MCF 10A (cell line): ENCODE results near the gene MIPOL1. TPM values are rescaled to one million over a fixed set of nuclear protein-coding genes. Genes with fewer than 3 reads are reported as not detected.

Experiments
- BruUV-seq: library from RNA; stranded (reverse); fragments of 400-500 nt; replicated peaks from 2 replicates; lab custom pipeline; 2021; lab: Mats Ljungman, UMichigan
- CTCF ChIA-PET: fragments of 300-600 bp; sonication (Branson Sonifier 250); formaldehyde crosslinking; extraction: SDS; loops from one replicate; lab custom pipeline; 2021; ENCODE audit warnings: antibody characterized with exemption, inconsistent platforms; lab: Yijun Ruan, JAX
- POLR2A ChIA-PET: fragments of 300-600, 350-650 bp; sonication (Branson Sonifier 250); formaldehyde crosslinking; extraction: SDS; loops from one replicate; lab custom pipeline; 2020; ENCODE audit warnings: antibody characterized with exemption, inconsistent platforms; lab: Yijun Ruan, JAX
- DNase-seq: peaks from one replicate; pipeline ENCODE4 v3.0.0-alpha.2; 2018; ENCODE audit not compliant: unreplicated experiment
- H3K27ac Mint-ChIP-seq: one replicate; pipeline ENCODE4 v1.8.0; 2022; ENCODE audit warnings: mild to moderate bottlenecking, low read depth, mixed read lengths; ENCODE audit not compliant: unreplicated experiment
- H3K27me3 Mint-ChIP-seq: one replicate; pipeline ENCODE4 v1.8.0; 2022; ENCODE audit warnings: mixed read lengths; ENCODE audit not compliant: insufficient read depth, unreplicated experiment
- H3K36me3 Mint-ChIP-seq: one replicate; pipeline ENCODE4 v1.8.0; 2022; ENCODE audit warnings: mild to moderate bottlenecking, moderate library complexity, mixed read lengths; ENCODE audit not compliant: insufficient read depth, unreplicated experiment
- H3K4me1 Mint-ChIP-seq: one replicate; pipeline ENCODE4 v1.8.0; 2022; ENCODE audit warnings: mixed read lengths; ENCODE audit not compliant: insufficient read depth, unreplicated experiment
- H3K4me3 Mint-ChIP-seq: one replicate; pipeline ENCODE4 v1.8.0; 2022; ENCODE audit warnings: mild to moderate bottlenecking, moderate library complexity, mixed read lengths; ENCODE audit not compliant: unreplicated experiment
- H3K9me3 Mint-ChIP-seq: one replicate; pipeline ENCODE4 v1.8.0; 2022; ENCODE audit warnings: mixed read lengths; ENCODE audit not compliant: unreplicated experiment
- intact Hi-C: fragments of 100-400 bp; cut with micrococcal nuclease; formaldehyde crosslinking; loops from 2 replicates; pipeline ENCODE4 v1.14.1; 2022
- total RNA-seq: library from RNA; stranded (reverse); gene quantifications from 2 replicates; pipeline ENCODE4 v1.2.3, GENCODE V29; 2022
- TF ChIP-seq, protein P1 (sequence below): fragments of 200-600 bp; IDR thresholded peaks from one replicate; pipeline ENCODE4 v1.8.0; 2022; ENCODE audit warnings: antibody characterized with exemption, mild to moderate bottlenecking; ENCODE audit not compliant: unreplicated experiment

The MIPOL1 gene
- total RNA-seq, 1 experiment from 2014 or later: 16.3 TPM

DNA sequence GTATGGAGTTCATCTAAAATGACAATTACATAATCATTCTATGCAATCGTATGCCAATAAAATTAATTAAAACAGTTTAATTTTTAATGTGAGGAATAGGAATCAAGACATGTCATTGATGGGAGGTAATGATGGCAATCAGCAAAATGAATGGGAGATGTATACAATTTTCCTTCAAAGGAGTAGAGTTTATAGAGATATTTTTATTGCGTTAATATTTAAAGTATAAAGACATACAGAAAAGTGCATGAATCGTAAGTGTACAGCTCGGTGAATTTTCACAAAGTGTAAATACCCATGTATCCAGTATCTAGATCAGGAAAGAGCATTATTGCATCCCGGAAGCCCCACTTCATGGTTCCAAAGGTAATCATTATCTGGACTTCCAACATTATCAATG lies 1.2 kb downstream of the MIPOL1 start:
- ChIA-PET CTCF (interaction anchor here (0.6 to 14.3 kb wide), 11 partner anchors 8 to 646 kb away, joined by 3 to 116 read pairs (median 3); no protein-coding TSS in a partner anchor), POLR2A (interaction anchor here (0.7 to 4.8 kb wide), 2 partner anchors 27 to 1118 kb away, joined by 3 to 44 read pairs; partner anchors contain the start of gene SLC25A21)
- Mint-ChIP-seq H3K36me3 (peaks cover 6% of the 10 kb centered on the region), H3K4me1 (peaks cover 10% of the 10 kb centered on the region), H3K4me3 (peak overlapping the region; percentile 95), H3K27me3 (no peaks in the 10 kb centered on the region), H3K27ac (no peak overlapping the region), H3K9me3 (no peaks in the 10 kb centered on the region)
- DNase-seq: no peak
- intact Hi-C loops: loop anchor here (1.0 kb wide), 1 partner anchor 27 kb away; the partner anchor contains the start of gene SLC25A21
- TF ChIP-seq, protein P1, sequence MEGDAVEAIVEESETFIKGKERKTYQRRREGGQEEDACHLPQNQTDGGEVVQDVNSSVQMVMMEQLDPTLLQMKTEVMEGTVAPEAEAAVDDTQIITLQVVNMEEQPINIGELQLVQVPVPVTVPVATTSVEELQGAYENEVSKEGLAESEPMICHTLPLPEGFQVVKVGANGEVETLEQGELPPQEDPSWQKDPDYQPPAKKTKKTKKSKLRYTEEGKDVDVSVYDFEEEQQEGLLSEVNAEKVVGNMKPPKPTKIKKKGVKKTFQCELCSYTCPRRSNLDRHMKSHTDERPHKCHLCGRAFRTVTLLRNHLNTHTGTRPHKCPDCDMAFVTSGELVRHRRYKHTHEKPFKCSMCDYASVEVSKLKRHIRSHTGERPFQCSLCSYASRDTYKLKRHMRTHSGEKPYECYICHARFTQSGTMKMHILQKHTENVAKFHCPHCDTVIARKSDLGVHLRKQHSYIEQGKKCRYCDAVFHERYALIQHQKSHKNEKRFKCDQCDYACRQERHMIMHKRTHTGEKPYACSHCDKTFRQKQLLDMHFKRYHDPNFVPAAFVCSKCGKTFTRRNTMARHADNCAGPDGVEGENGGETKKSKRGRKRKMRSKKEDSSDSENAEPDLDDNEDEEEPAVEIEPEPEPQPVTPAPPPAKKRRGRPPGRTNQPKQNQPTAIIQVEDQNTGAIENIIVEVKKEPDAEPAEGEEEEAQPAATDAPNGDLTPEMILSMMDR: no peak
- no TSS peak for BruUV-seq

DNA sequence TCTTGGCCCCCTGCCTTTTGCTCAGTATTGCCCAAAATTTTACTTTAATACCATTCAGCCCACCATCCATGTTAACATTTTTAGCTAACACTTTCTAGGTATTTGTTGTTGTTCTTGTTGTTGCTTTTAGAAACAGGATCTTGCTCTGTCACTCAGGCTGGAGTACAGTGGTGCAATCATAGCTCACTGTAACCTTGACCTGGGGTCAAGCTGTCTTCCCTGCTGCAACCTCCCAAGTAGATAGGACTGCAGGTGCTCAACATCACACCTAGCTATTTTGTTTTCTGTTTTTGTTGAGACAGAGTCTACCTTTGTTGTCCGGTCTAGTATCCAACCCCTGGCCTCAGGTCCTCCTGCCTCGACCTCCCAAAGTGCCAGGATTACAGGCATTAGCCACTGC lies 4.0 kb downstream of the MIPOL1 start:
- Mint-ChIP-seq H3K36me3 (peaks cover 6% of the 10 kb centered on the region), H3K9me3 (no peaks in the 10 kb centered on the region), H3K27me3 (no peaks in the 10 kb centered on the region), H3K4me3 (no peak overlapping the region), H3K4me1 (peaks cover 6% of the 10 kb centered on the region), H3K27ac (no peak overlapping the region)
- ChIA-PET CTCF (interaction anchor here (1.0 to 14.3 kb wide), 4 partner anchors 30 to 1131 kb away, joined by 3 to 116 read pairs (median 3); no protein-coding TSS in a partner anchor), POLR2A (interaction anchor here (0.7 to 2.8 kb wide), 6 partner anchors 10 to 1017 kb away, joined by 3 to 12 read pairs (median 4); partner anchors contain the start of gene SLC25A21)
- BruUV-seq: no TSS peak
- intact Hi-C loops: no loop called here
- no peak for DNase-seq
- TF ChIP-seq, protein P1: no peak

DNA sequence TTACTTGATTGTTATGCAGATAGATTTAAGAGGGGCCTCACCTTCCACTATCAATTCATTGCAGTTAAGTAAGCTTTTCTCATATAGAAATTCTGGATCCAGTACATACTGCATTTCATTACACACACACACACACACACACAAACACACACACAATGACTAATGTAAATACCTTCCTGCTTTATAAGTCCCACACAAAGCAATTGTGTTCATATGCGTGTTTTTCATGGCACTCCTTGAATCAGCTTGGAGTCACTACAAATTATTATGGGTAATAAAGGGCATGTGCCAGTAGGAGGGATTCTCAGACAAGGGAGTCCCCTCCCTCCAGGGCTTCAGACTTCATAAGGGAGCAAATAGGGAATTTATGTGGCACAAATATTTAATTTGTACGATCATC lies 4.5 kb downstream of the MIPOL1 start:
- no TSS peak for BruUV-seq
- Mint-ChIP-seq H3K4me1 (peaks cover 6% of the 10 kb centered on the region), H3K36me3 (peaks cover 6% of the 10 kb centered on the region), H3K4me3 (no peak overlapping the region), H3K9me3 (no peaks in the 10 kb centered on the region), H3K27me3 (no peaks in the 10 kb centered on the region), H3K27ac (peak overlapping the region; percentile 35)
- CTCF ChIA-PET: interaction anchor here (1.0 to 14.3 kb wide), 5 partner anchors 29 to 1131 kb away, joined by 3 to 116 read pairs (median 3); no protein-coding TSS in a partner anchor
- DNase-seq: peak; percentile 27
- TF ChIP-seq, protein P1: no peak
- intact Hi-C loops: no loop called here
- POLR2A ChIA-PET: interaction anchor here (1.3 to 2.8 kb wide), 4 partner anchors 9 to 1325 kb away, joined by 4 to 12 read pairs (median 7); partner anchors contain the start of gene SLC25A21

DNA sequence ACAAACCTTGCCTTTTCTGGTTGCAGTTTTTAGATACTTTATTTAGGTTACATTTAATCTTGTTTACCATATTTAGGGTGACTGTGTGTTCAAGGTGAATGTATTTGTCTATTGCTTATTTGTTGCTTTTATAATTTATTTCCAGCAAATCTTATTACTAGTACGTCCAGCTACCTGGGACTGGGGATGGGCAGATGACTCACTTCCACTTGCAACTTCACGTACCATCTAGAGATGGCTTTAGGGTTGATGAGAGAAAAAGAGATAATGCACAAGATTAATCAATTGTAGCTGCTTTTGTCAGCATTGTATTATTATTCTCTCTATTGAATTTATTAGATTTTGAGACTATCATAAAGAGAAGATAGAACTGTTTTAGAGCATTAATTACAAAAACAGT lies 5.1 kb downstream of the MIPOL1 start:
- Mint-ChIP-seq H3K36me3 (peaks cover 4% of the 10 kb centered on the region), H3K9me3 (no peaks in the 10 kb centered on the region), H3K27me3 (no peaks in the 10 kb centered on the region), H3K27ac (peak overlapping the region; percentile 35), H3K4me1 (peaks cover 6% of the 10 kb centered on the region), H3K4me3 (no peak overlapping the region)
- ChIA-PET CTCF (interaction anchor here (1.1 to 14.3 kb wide), 4 partner anchors 29 to 1132 kb away, joined by 3 to 116 read pairs (median 4); no protein-coding TSS in a partner anchor), POLR2A (interaction anchor here (1.3 to 2.8 kb wide), 4 partner anchors 9 to 1326 kb away, joined by 4 to 12 read pairs (median 7); partner anchors contain the start of gene SLC25A21)
- BruUV-seq: no TSS peak
- peak; percentile 39 for DNase-seq
- TF ChIP-seq, protein P1: no peak
- intact Hi-C loops: no loop called here
